B cell (primary cell): Measurements from ENCODE around the gene SAT2. TPM values are rescaled to one million over a fixed set of nuclear protein-coding genes. Genes with fewer than 3 reads are reported as not detected.

ENCODE experiments used
- ATAC-seq: fragments of 200-7000 bp; cut with Tn5 transposase; one replicate; pipeline ENCODE4 v1.10.0; 2021; ENCODE audit warnings: low read depth, mild to moderate bottlenecking, moderate number of reproducible peaks, moderate library complexity
- CTCF ChIA-PET: fragments of 350-600 bp; sonication (Branson Sonifier 250); formaldehyde crosslinking; loops from one replicate; lab custom pipeline; 2021; ENCODE audit warnings: antibody characterized with exemption, inconsistent platforms; lab: Charles Lee
- POLR2A ChIA-PET: fragments of 350-600 bp; sonication (Branson Sonifier 250); formaldehyde crosslinking; loops from one replicate; lab custom pipeline; 2021; ENCODE audit warnings: antibody characterized with exemption; lab: Charles Lee
- DNase-seq: peaks from one replicate; pipeline ENCODE4 v3.0.0; 2013
- H2AFZ ChIP-seq: 2 replicates; pipeline ENCODE4 v1.6.1; 2012; ENCODE audit warnings: mild to moderate bottlenecking, low read depth, low read length; ENCODE audit not compliant: insufficient read depth, poor library complexity, severe bottlenecking
- H3K27ac ChIP-seq, 2 donors: 1 replicate in 1 of 2; 2 replicates in 1 of 2; pipeline ENCODE4 v1.5.1; 2012 to 2013; ENCODE audit warnings: low read length in 2 of 2, mild to moderate bottlenecking in 2 of 2, moderate library complexity in 1 of 2
- H3K27me3 ChIP-seq, 4 experiments: fragments of 200-600 bp in 1 of 4; sonication (generic) in 1 of 4; replicated peaks in 1 of 4; 1 replicate in 2 of 4; 2 replicates in 2 of 4; pipeline versions ENCODE4 v1.6.1 to v1.7.0; 2013 to 2016; ENCODE audit warnings: low read length in 3 of 4, mild to moderate bottlenecking in 2 of 4, mixed read lengths in 1 of 4, moderate library complexity in 1 of 4; ENCODE audit not compliant: insufficient read depth in 4 of 4, control insufficient read depth in 3 of 4; ENCODE audit errors: control extremely low read depth in 1 of 4
- H3K36me3 ChIP-seq, 2 experiments: replicated peaks in 1 of 2; 1 replicate in 1 of 2; 2 replicates in 1 of 2; pipeline versions ENCODE4 v1.6.1 to v1.7.1; 2013; ENCODE audit warnings: low read length in 1 of 2; ENCODE audit not compliant: insufficient read depth in 2 of 2, control insufficient read depth in 1 of 2; ENCODE audit errors: control extremely low read depth in 1 of 2, extremely low read depth in 1 of 2
- H3K4me1 ChIP-seq, 2 donors: fragments of 200-600 bp in 1 of 2; sonication (generic) in 1 of 2; 1 replicate in 1 of 2; 2 replicates in 1 of 2; pipeline versions ENCODE4 v1.5.1 to v1.6.1; 2013 to 2017; ENCODE audit warnings: low read length in 2 of 2; ENCODE audit not compliant: control insufficient read depth in 2 of 2, insufficient read depth in 2 of 2
- H3K4me2 ChIP-seq: replicated peaks from 2 replicates; pipeline ENCODE3; 2012; ENCODE audit warnings: mild to moderate bottlenecking, low read depth, low read length; ENCODE audit not compliant: poor library complexity, severe bottlenecking
- H3K4me3 ChIP-seq, 5 experiments: fragments of 200-600 bp in 1 of 5; sonication (generic) in 1 of 5; 1 replicate in 3 of 5; 2 replicates in 2 of 5; pipeline versions ENCODE4 v1.5.1 to v1.7.0; 2011 to 2016; ENCODE audit warnings: low read length in 4 of 5, mild to moderate bottlenecking in 4 of 5, low read depth in 2 of 5, control low read depth in 1 of 5, moderate library complexity in 1 of 5; ENCODE audit not compliant: insufficient read depth in 1 of 5; ENCODE audit errors: control extremely low read depth in 1 of 5, extremely low read depth in 1 of 5
- H3K79me2 ChIP-seq: fragments of 200-600 bp; sonication (generic); one replicate; pipeline ENCODE4 v1.6.0; 2016; ENCODE audit warnings: low read length; ENCODE audit not compliant: control insufficient read depth, insufficient read depth
- H3K9ac ChIP-seq: fragments of 200-600 bp; sonication (generic); 2 replicates; pipeline ENCODE4 v1.6.1; 2017; ENCODE audit warnings: mild to moderate bottlenecking, low read length, moderate library complexity
- H3K9me3 ChIP-seq, 3 donors: one replicate each; pipeline versions ENCODE4 v1.6.1 to v1.7.1; 2013; ENCODE audit warnings: low read length in 2 of 3; ENCODE audit not compliant: control insufficient read depth in 2 of 3, insufficient read depth in 1 of 3; ENCODE audit errors: control extremely low read depth in 1 of 3
- H4K20me1 ChIP-seq: 2 replicates; pipeline ENCODE4 v1.6.0; 2012; ENCODE audit warnings: mild to moderate bottlenecking, low read length; ENCODE audit not compliant: insufficient read depth, control insufficient read depth, poor library complexity, severe bottlenecking
- H3K27ac Mint-ChIP-seq: one replicate; pipeline ENCODE4 v1.8.0; 2021; ENCODE audit warnings: mixed read lengths
- H3K27me3 Mint-ChIP-seq: one replicate; pipeline ENCODE4 v1.8.0; 2021; ENCODE audit warnings: mixed read lengths
- H3K4me1 Mint-ChIP-seq: one replicate; pipeline ENCODE4 v1.8.0; 2021; ENCODE audit warnings: mixed read lengths
- H3K4me3 Mint-ChIP-seq: one replicate; pipeline ENCODE4 v1.8.0; 2021; ENCODE audit warnings: mixed read lengths
- H3K9me3 Mint-ChIP-seq: one replicate; pipeline ENCODE4 v1.8.0; 2022; ENCODE audit warnings: mixed read lengths; ENCODE audit not compliant: insufficient read depth
- CTCF ChIP-seq: fragments of 200-600 bp; IDR thresholded peaks from one replicate; pipeline ENCODE4 v1.8.0; 2022; ENCODE audit warnings: antibody characterized with exemption, mild to moderate bottlenecking
- EZH2 ChIP-seq: IDR thresholded peaks from 2 replicates; pipeline ENCODE4 v1.6.1; 2012; ENCODE audit warnings: borderline replicate concordance, low read depth, mild to moderate bottlenecking, moderate library complexity, low read length; ENCODE audit not compliant: insufficient read depth, poor library complexity, severe bottlenecking
- WGBS: methylation state at CpG from one replicate; pipeline ENCODE4 v1.1.5; 2013; ENCODE audit warnings: missing lambda C conversion rate; ENCODE audit not compliant: insufficient coverage; 5-methylcytosine and 5-hydroxymethylcytosine counted together
- intact Hi-C: fragments of 100-400 bp; cut with micrococcal nuclease; formaldehyde crosslinking; loops from one replicate; pipeline ENCODE4 v1.10.0; 2022
- polyA plus RNA-seq: library from polyadenylated mRNA; depleted of rRNA; stranded (reverse); fragments of >200 nt; gene quantifications from 2 replicates; pipeline ENCODE4 v1.2.3, GENCODE V29; 2012
- total RNA-seq, 2 donors: library from RNA; stranded (reverse); fragments of 120-200 nt in 1 of 2; gene quantifications; 1 replicate in 1 of 2; 2 replicates in 1 of 2; pipeline versions ENCODE4 v1.2.3 to v1.2.4, GENCODE V29; 2013 to 2022

Gene SAT2
- total and polyA plus RNA-seq, 2 donors (not counting 1 experiment from before 2014, with no cell fraction given) = 33.8 to 68.8 TPM

DNA sequence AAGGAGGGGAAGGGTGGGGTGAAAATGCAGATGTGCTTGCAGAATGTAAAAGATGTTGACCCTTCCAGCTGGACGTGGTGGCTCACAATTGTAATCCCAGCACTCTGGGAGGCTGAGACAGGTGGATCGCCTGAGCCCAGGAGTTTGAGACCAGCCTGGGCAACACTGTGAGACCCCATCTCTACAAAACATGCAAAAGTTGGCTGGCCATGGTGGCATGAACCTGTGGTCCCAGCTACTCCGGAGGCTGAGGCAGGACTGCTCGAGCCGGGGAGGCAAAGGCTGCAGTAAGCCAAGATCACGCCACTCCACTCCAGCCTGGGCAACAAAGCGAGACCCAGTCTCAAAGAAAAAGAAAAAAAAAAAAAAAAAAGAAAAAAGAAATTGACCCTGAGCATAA is 40.9 kb upstream of the SAT2 start:
- peaks cover 10% of the 10 kb centered on the region for H4K20me1 ChIP-seq
- H2AFZ ChIP-seq = no peak overlapping the region
- ChIA-PET POLR2A (interaction anchor here (0.7 kb wide), 1 partner anchor 318 kb away, joined by 6 read pairs; no protein-coding TSS in a partner anchor), CTCF (no interaction called here)
- no peaks in the 10 kb centered on the region for H3K4me1 ChIP-seq
- no peak overlapping the region for H3K9ac ChIP-seq
- Mint-ChIP-seq H3K9me3 (no peaks in the 10 kb centered on the region), H3K27me3 (no peaks in the 10 kb centered on the region), H3K4me1 (no peaks in the 10 kb centered on the region), H3K4me3 (no peak overlapping the region), H3K27ac (no peak overlapping the region)
- H3K79me2 ChIP-seq = no peaks in the 10 kb centered on the region
- peaks cover 2 to 3% (median 3%) of the 10 kb centered on the region in 3 donors for H3K9me3 ChIP-seq
- no peak overlapping the region for H3K4me2 ChIP-seq
- WGBS = 97% methylated on average over 3 of the region's 7 CpGs
- DNase-seq = no peak
- peaks cover 8 to 60% of the 10 kb centered on the region in 2 experiments for H3K36me3 ChIP-seq
- no peak for ATAC-seq
- H3K27me3 ChIP-seq = no peaks in the 10 kb centered on the region
- intact Hi-C loops = no loop called here
- no peak for TF ChIP-seq EZH2
- TF ChIP-seq CTCF = no peak
- H3K27ac ChIP-seq = no peak overlapping the region
- no peak overlapping the region for H3K4me3 ChIP-seq

DNA sequence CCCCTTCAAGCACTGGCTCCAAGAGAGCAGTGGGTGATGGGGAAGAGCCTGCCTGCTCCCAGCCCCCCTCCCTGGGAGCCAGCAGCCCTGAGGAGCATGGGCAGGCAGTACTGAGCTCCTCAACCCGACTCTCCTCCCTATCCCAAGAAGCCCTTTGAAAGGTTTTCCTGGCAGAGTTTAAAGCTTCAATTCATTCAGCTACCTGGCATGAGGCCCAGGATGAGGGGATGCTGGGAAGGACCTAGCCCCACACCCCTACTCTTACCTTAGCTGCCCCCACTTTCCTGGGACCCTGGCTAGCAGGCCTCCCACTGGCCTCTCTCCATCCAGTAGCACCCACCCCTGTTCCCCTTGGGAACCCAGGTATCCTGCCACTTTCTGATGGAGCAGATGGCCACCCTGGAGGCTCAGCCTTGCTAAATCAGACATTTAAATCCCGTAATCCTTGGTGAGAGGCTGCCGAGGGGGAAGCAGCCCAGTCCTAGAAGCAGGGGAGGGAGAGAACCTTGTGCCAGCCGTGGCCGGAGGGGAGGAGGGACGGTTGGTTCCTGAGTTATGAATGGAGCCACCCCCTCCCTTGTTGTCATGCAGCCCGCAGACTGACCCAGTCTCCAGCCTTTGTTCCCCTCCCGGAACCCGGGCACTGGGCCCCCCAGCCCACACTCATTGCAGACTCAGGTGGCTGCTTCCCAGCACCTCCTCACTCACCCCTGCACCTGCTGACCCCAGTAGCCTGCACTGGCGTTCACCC is 40.2 kb upstream of the SAT2 start:
- no peak overlapping the region for H2AFZ ChIP-seq
- intact Hi-C loops = no loop called here
- H3K27me3 ChIP-seq = no peaks in the 10 kb centered on the region
- Mint-ChIP-seq H3K4me1 (no peaks in the 10 kb centered on the region), H3K27ac (no peak overlapping the region), H3K9me3 (no peaks in the 10 kb centered on the region), H3K4me3 (no peak overlapping the region), H3K27me3 (no peaks in the 10 kb centered on the region)
- no peaks in the 10 kb centered on the region for H3K4me1 ChIP-seq
- DNase-seq (no peak), ATAC-seq (no peak)
- no peak overlapping the region for H3K4me2 ChIP-seq
- H3K9ac ChIP-seq = no peak overlapping the region
- TF ChIP-seq EZH2 (no peak), CTCF (no peak)
- no peak overlapping the region for H3K4me3 ChIP-seq
- H3K27ac ChIP-seq = no peak overlapping the region
- POLR2A ChIA-PET = interaction anchor here (0.6 to 0.7 kb wide), 3 partner anchors 27 to 318 kb away, joined by 3 to 6 read pairs (median 3); no protein-coding TSS in a partner anchor
- peaks cover 6% of the 10 kb centered on the region for H4K20me1 ChIP-seq
- H3K79me2 ChIP-seq = no peaks in the 10 kb centered on the region
- 92% methylated on average over 6 of the region's 10 CpGs for WGBS
- no peaks in the 10 kb centered on the region for H3K9me3 ChIP-seq
- H3K36me3 ChIP-seq = peaks cover 3 to 54% of the 10 kb centered on the region in 2 experiments
- CTCF ChIA-PET = interaction anchor here (1.1 kb wide), 1 partner anchor 20 kb away, joined by 3 read pairs; the partner anchor contains the start of gene TP53
